Mucosa of gallbladder (tissue), 1 donor: ENCODE results near the gene SLC45A3. TPM values are rescaled to one million over a fixed set of nuclear protein-coding genes. Genes with fewer than 3 reads are reported as not detected.

Experiments used
- DNase-seq: peaks from one replicate; pipeline ENCODE4 v3.0.0-alpha.2; 2020; ENCODE audit warnings: low spot score
- total RNA-seq: library from RNA; stranded (reverse); gene quantifications from one replicate; pipeline ENCODE4 v1.2.1, GENCODE V29; 2021
- donor health status: DM: no; HTN: no; CAD: no.

The SLC45A3 gene
- total RNA-seq, 1 donor from 2014 or later: 13.6 TPM

DNA sequence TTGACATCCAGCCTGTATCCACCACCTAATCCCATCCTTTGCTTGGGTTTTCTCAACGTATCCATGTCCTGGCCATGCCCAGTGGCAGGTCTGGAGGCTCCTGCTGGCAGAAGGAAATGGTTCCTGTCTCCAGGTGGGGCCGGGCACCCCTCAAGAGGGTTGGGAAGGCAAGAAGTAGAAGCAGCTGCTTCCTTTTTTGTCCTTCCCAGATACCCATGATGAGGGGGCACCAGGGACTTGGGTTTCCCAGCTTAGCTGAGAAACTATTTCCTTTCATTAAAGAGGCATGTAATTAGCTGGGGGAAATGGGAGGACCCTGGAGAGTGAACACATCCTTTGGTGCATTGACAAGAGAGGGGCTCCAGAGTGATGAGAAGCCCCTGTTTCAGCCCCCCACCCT is 21.1 kb upstream of the SLC45A3 start:
- no peak for DNase-seq

DNA sequence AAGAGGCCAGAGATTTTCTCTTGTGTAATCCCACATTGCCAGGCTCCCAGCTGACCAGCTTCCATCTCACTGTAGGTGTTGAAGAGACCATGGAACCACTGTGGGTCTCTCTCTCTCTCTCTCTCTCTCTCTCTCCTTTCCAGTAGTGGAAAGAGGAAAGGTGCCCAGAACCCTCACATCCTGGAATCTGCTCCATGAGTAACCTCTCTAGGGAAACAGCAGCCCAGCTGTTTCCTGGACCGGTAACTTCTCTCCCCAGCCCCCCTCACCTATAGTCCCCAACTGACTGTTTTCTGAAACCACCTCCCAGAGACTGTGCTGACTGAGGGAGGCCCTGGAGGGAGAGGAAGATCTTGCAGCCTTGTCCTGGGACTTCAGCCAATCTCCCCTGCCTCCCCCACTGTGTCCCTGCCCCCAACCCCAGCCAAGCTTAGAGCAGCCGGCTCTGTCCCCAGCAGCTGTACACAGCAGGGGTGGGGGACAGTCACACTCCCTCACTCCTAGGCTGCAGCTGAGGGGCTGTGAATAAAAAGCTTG is 20.6 kb upstream of the SLC45A3 start:
- no peak for DNase-seq

DNA sequence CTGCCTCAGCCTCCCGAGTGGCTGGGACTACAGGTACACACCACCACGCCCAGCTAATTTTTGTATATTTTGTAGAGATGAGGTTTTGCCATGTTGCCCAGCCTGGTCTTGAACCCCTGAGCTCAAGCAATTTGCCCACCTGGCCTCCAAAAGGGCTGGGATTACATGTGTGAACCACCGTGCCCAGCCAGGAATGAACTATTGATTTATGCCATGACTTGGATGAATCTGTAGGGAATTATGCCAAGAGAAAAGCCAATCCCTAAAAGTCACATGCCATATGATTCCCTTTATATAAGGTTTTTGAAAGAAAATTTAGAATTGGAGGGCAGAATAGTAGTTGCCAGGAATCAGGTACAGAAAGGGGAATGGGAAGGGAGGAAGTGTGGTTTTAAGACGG is 19.1 kb upstream of the SLC45A3 start:
- DNase-seq: no peak

DNA sequence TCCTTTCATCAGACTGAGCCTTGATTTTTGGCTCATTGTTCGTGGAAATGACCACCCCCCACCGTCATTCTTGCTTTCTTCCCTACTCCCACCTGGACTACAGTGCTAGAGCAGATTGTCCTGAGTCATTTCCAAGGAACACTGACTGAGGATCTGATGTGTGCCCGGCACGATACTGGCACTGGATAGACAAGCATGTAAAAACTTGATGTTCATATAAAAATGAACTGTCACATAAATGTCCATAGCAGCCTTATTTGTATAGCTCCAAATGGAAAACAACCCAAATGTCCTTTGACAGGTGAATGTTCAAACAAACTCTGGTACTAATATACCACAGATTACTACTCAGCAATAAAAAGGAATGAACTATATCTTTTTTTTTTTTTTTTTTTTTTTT is 18.6 kb upstream of the SLC45A3 start:
- DNase-seq: no peak

DNA sequence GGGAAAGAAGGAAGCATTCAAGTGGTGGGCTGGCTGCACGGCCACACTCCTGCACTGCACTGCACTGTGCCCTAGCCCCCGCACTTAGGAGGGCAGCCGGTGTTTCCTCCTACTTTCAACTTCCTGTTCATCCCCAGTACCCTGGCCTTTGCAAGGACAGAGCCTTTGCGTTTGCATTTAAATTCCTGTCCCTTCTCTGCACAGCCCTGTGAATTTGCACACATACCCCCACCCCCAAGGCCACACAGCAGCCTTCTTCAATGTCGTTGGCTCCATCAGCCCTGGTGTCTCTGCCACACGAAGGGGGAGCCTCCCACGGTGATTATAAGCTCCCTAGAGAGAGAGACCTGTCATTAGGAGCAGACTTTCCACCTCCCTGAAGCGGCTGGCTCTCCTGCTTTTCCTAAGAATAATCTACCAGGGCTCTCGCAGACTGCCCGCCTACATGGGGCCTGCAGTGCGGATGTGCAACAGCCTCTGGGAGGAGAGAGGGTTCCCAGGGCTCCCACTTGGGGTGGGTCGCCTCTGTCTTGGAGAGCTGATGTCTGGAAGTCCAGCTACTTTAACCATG is 13.2 kb upstream of the SLC45A3 start:
- DNase-seq: no peak

DNA sequence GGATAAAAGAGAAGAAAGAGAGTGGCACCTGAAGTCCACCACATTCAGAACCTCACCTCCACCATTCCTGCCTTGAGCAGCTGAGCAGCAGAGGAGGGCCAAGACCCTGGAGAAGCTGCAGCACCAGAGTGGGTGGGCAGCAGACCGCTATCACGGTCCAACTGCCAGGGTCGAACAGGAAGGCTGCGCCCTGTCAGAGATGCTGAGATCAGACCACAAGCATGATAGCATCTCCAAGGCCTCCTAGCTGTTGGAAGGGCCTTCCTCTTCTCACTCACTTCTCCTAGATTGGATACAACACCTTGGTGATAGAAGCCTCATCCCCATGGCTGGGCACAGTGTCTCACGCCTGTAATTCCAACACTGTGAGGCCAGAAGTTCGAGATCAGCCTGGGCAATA is 12.1 kb upstream of the SLC45A3 start:
- no peak for DNase-seq

DNA sequence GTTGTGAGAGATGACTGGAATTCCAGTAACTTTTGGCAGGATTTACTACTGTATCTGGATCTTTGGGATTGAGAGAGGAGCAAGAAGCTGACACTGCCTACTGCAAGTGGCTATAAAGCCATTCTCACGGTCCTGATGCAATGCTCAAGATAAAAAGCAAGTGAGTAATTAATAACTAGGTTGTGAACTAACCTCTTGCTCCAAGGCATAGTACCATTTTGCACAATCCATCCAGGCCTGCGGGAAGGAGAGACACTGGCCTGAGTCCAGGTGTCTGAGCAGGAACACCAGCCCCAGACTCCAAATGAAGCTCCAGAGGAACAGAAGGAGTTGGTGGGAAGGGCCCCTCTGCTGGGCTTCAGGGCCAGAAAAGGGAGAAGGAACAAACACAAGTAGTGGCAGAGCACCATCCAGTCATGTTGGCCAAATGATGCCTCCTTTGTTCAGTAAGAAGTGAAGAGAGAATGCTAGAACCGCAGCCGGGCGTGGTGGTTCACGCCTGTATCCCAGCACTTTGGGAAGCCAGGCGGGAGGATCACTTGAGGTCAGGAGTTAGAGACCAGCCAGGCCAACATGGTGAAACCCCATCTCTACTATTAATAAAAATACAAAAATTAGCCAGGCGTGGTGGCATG is 9.9 kb upstream of the SLC45A3 start:
- DNase-seq: no peak

DNA sequence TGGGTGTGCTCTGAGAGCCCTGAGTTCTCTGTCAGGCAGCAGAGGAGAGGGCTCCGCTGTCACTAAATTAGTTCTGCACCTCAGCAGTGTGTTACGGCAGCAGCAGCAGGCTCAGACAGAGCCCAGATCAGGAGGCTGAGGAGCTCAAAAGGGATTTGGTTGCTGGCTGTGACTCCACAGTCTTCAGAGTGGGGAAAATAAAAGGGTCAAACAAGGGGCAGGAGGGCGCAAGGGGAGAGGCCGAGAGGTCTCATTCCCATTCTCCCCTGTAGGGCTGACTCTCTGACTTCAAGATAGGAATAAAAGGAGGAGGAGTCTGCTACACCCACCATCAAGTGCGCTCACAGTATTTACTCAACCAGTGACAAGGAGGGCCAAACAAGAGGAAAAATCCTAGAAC is 9.2 kb upstream of the SLC45A3 start:
- no peak for DNase-seq

DNA sequence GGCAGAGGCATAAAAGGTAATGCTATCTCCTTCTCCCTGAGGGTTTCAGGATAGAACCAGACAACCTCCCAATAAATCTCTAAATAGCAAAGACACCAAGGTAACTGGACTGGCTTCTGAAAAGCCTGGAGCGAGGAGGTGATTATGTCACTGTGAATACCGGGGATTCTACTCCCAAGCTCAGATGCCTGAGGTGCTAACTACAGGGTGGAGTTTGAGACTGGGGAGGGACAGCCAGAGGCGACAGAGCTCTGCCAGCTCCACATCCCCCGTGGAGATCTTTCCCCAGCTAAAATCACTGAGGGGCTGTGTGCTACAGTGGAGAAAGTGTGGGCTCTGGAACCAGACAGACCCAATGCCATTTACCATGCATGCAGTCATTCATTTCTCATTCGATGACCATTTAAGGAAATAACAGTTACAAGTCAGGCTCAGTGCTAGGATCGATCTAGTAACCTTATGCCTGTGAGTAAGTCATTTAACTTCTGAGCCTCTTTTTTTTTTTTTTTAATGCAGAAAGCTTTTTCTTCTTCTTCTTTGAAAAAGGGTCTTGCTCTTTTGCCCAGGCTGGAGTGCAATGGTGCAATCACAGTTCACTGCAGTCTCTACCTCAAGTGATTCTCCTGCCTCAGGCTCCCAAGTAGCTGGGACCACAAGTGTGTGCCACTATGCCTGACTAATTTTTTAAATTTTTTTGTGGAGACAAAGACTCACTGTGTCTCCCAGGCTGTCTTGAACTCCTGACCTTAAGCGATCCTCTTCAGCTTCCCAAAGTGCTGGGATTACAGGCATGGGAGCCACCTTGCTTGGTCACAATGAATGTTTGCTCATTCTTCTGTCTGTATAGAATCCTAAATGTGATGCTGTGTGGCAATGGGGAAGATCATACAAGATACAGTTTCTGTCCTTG is 8.1 kb upstream of the SLC45A3 start:
- no peak for DNase-seq

DNA sequence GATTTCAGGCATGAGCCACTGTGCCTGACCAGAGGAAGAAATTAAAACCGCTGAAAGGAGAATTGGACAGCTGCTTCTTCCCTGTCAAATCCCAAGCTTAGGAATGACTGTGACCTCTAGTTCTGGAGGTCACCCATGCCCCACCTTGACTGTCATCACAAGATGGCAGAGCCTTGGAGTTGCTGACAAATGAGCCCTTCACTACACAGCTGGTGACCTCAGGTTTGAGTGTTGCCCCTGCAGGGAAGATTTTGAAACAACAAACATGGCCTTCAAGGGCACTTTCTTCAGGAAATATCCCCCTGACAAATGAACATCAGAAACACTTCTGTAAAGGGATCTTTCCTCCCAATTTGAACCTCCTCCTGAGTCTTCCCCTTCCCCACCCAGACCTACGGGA is 6.9 kb upstream of the SLC45A3 start:
- DNase-seq: no peak

DNA sequence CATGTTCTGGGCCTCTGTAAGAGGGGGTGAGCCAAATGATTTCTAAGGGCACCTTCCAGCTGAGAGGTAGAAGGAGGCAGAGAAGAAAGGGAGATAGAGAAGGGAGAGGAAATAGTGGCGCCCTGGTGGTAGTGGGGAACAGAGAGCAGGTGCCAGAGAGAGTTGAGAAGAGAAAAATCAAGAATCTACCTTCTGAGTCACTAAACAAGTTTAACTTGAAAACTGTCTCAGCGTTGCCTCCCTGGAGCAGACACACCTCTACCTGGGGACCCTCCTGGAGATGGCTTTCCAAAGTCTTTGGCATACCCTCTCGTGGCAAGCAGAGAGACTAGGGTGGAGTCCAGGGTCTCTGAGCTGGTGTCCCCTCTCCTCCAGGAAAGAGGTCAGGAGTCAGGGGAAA is 1.1 kb upstream of the SLC45A3 start:
- no peak for DNase-seq

DNA sequence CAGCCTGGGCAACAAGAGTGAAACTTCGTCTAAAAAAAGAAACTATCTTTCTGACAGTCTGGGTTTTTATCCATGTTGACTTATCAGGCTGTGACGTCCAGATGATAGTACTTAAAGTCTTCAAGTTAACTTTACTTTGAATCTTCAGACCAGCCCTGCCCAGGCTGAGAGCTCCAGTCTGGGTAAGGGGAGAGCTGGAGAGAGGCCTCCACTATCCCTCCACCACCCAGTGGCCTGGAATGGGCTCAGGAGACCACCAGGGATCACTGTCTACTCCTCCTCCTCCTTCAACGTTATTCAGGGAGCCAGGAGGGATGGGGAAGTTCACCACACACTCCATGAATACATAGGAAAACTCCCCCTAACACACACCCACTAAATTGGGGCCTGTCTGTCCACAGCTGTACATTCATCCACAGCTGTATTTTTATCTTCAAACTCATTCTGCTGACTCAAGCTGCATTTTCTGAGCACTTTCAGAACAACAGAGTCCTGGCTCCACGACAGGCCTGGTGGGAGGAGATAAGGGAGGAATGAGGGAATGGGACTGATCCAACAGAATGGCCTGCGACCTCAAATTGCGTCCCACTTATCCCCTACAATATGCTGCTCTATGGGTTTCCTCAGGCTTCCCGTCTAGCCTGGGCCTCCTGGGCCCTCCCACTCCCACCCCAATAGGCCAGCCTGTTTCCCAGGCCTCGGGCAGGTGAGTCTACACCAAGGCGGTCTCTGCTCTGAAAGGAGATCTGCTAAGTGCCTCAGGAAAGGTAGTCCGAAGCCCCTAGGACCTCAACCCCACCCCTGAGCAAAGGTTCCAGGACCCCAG is 1.8 kb downstream of the SLC45A3 start:
- no peak for DNase-seq

DNA sequence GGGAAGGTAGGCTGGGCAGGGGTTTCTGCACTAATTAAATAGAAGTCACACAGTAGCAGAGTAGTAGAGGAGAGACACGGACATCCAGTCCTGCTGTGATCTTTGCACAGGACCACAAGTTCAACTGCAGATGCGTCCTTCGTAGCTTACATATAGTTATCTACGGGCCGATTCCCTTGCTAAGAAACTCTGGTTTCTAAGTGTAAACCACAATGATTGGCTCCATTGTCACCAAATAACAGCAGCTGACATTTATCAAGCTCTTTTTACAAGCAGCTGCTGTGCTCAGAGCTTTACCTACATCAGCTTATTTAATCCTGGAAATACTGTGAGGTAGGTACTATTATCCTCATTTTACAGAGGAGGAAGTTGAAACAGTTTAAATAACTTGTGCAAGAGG is 3.1 kb downstream of the SLC45A3 start:
- DNase-seq: no peak

DNA sequence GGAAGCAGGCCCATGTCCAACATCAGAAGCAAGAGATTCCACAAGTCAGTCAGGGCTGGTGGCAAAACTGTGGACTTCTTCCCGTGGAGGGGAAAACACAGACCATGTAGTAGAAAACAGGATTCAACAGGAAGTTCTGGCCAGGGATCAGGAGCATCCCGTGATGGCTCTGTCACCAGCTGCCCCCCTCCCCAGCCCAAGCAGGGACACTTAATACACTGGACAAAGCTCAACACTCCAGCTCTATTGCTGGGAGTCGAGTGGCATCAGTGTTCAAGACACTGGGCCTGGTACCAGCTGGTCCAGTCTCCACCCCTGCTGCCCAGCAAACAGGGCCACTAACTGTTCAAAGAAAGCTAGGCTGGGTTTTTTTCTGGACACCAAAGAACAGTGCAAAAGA is 3.7 kb downstream of the SLC45A3 start:
- DNase-seq: no peak

DNA sequence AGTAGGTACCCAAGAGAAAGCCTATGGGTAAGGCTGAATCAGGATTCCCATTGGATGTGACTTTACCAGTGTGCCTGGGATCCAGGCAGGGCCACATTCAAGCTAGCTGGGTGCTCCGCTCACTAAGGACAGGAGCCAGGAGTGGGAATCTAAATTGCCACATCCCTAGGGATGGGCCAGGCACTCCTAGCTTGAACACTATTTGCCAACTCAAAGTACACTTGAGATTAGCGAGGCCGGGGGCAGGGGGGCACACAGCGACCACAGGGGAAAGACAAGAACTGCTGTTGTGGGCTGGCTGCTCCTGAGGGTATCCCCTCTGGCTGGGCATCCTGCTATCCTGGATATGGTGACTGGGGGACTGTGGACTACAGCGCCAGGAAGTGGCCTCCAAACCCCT is 4.3 kb downstream of the SLC45A3 start:
- no peak for DNase-seq

DNA sequence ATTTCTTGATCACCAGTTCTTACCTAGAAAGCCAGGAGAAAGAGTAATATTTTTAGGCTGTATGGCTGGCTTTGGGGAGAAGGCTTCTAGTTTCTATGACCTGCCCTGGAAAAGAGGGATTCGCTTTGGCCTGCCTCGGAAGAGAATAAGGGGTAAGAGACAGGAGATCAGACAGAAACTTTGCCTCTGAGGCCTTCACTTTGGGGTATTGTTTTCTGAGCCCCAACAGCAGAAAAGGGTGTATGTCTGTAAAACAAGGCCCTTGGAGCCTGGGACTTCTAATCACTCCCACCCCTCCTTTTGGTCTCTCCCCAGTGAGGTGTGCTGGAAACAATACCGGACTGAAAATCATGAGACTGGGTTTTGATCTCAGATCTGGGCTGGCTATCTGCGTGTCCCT is 5.1 kb downstream of the SLC45A3 start:
- no peak for DNase-seq

DNA sequence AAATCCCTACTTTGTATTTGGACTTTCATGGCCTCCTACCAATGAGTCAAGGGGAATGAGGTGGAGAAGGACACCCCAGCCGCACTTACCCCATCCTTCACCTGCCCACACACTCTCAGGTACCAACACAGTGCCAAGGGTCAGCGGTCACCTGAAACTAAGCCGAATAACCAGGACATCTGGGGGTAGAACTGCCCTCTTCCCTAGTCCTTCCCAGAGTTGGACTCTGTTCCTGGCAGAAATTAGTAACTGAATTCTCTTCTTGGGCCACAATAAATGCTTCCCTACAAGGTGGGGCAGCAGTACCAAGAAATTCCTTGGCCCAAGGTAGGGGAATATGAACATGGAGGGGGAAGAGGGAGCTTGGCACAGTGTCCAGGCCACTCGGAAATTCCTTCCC is 7.3 kb downstream of the SLC45A3 start:
- no peak for DNase-seq

DNA sequence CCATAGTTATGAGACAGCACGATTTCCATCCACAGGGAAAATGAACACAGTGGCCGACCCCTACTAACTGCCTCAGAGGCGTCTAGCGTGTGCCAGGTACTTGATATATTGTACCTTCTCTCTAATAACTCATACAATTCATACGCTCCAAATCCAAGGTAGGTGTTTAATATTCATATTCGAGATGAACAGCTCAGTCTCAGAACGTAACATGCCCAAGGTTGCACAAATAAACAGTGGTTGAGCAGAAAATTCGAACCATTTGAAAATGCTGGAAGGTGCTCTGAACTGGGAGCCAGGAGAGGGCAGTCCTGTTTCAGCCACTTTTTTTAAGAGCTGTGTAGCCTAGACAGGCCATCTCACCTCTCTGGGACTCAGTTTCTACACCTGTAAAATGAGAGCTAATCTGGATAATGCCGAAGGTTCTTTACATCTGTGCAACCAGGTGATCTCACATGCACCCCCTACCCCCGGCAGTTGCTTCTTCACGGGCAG is 7.9 kb downstream of the SLC45A3 start:
- DNase-seq: no peak

DNA sequence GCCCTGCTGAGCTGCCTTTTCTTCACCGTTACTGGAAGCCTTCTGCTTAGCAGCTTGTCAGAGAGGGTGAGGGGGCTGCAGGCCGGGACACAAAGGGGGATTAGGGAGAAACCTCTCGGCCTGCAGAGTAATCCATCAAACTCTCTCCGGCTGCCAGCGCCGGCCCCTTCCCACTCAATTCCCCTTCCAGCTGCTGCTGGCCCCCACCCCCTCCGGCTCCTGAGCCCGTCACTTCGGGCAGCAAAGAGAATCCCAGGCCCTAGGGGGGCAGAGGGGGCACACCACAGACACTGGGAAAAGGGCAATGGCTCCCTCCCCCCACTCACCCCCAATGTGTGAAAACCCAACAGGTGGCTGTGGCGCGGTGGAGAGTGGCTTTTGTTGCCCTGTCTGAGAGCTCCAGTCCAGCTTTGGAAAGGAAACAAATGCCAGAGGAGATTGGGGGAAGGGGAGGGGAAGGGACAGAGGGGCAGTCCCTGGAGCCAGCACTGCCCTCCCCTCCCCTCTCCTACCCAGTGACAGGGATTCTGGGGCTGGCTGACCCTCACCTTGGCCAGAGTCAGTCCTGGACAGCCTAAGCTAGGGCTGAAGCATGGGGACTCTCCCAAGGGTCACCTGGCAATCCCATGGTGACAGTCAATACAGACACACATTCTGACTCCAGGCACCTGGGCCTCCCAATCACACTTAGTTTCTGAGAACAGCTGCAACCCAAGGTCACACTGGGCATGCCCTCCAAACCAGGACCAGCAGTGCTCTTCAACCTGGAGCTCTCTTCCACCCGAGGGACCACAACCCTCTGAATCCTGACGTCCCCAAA is 9.5 kb downstream of the SLC45A3 start:
- DNase-seq: no peak

DNA sequence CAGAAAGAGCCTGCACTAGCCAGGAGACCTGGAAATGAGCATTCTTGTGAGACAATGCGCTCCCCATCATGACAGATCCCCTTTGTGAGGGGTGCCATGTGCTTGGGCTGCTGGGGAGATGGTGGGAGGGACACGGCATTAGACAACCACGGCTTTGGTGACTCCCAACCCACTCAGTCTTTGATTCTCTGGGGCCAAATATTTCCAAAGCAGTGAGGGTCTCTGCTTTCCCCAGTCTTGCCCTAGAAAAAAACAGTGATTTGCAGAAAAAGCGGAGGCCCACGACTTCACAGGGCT is 10.2 kb downstream of the SLC45A3 start:
- DNase-seq: no peak
